B cell (primary cell): ENCODE results near the gene MANBA.

ENCODE experiments used
- EZH2 ChIP-seq: IDR thresholded peaks from 2 replicates; pipeline ENCODE4 v1.6.1; 2012; ENCODE audit warnings: borderline replicate concordance, low read depth, mild to moderate bottlenecking, moderate library complexity, low read length; ENCODE audit not compliant: insufficient read depth, poor library complexity, severe bottlenecking
- TF ChIP-seq, protein P1 (sequence below): fragments of 200-600 bp; IDR thresholded peaks from one replicate; pipeline ENCODE4 v1.8.0; 2022; ENCODE audit warnings: antibody characterized with exemption, mild to moderate bottlenecking

DNA sequence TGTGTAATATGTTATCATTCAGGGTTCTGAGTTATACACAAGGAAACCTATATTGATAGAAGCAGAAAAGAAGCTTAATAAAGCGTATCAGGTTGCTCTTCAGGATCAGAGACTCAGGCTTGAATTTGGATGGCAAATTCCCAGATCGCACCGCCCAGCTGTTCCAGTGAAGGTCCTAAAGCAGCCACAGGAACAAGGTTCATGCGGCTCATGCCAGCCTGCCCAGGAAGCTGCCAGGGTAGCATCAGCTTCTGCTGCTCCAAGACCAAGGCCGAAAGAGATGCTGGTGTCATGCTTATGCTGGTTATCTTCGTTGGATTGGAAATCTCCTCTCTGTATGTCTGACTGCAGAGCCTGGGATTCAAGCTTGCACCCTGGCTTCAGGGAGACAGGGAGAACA lies 127.7 kb downstream of the MANBA start:
- TF ChIP-seq, protein P1, sequence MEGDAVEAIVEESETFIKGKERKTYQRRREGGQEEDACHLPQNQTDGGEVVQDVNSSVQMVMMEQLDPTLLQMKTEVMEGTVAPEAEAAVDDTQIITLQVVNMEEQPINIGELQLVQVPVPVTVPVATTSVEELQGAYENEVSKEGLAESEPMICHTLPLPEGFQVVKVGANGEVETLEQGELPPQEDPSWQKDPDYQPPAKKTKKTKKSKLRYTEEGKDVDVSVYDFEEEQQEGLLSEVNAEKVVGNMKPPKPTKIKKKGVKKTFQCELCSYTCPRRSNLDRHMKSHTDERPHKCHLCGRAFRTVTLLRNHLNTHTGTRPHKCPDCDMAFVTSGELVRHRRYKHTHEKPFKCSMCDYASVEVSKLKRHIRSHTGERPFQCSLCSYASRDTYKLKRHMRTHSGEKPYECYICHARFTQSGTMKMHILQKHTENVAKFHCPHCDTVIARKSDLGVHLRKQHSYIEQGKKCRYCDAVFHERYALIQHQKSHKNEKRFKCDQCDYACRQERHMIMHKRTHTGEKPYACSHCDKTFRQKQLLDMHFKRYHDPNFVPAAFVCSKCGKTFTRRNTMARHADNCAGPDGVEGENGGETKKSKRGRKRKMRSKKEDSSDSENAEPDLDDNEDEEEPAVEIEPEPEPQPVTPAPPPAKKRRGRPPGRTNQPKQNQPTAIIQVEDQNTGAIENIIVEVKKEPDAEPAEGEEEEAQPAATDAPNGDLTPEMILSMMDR: no peak
- TF ChIP-seq EZH2: no peak
